ENCODE results near the gene MRPL58.

DNA sequence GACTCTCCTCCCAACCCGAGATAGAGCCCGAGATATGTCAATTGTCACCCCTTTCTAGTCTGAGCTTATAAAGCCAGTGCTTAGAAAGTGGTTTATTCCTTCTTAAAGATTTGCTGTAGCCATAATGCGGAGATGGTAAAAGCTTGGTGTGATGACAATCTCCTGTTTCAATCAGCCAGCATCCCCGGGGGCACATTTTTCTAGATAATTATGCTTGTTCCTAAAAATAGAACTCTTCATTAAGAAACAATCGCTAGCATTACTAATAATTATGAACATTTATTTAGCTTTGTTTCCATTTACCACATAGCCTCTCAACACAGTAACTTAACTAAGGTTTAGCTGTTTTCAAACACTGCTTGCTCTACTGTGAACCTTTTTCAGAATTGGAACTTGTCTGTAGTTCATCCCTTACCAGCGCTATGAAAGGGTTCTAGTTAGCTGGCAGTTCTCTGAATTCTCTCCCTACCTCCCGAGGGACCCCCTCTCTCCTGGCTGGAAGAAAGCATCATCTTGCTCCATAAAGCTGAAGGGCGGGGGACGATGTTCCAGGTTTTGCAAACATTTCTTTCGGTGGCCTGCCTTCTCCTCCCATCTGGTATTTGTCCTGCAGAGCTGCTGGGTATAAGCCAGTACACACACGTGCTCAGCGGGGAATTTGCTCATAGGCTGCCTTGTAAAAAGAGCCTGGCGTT lies 922 bp upstream of the MRPL58 start:
- TF ChIP-seq ETV6 (CRISPR knock-in tag; IDR thresholded peaks at IDR 0.05) (no peak), ZBTB21 (CRISPR knock-in tag; IDR thresholded peaks at IDR 0.05; ENCODE audit: borderline replicate concordance) (no peak), CREB1 (CRISPR knock-in tag; IDR thresholded peaks at IDR 0.05) (no peak), ATF1 (CRISPR knock-in tag; IDR thresholded peaks at IDR 0.05) (no peak), ZNF138 (CRISPR knock-in tag; conservative IDR thresholded peaks at IDR 0.05) (no peak), NR1H2 (CRISPR knock-in tag; IDR thresholded peaks at IDR 0.05) (no peak), ELF4 (CRISPR knock-in tag; IDR thresholded peaks at IDR 0.05; ENCODE audit: low read depth) (no peak), GTF2I (CRISPR knock-in tag; conservative IDR thresholded peaks at IDR 0.05) (no peak)
- TF ChIP-seq, protein P1, sequence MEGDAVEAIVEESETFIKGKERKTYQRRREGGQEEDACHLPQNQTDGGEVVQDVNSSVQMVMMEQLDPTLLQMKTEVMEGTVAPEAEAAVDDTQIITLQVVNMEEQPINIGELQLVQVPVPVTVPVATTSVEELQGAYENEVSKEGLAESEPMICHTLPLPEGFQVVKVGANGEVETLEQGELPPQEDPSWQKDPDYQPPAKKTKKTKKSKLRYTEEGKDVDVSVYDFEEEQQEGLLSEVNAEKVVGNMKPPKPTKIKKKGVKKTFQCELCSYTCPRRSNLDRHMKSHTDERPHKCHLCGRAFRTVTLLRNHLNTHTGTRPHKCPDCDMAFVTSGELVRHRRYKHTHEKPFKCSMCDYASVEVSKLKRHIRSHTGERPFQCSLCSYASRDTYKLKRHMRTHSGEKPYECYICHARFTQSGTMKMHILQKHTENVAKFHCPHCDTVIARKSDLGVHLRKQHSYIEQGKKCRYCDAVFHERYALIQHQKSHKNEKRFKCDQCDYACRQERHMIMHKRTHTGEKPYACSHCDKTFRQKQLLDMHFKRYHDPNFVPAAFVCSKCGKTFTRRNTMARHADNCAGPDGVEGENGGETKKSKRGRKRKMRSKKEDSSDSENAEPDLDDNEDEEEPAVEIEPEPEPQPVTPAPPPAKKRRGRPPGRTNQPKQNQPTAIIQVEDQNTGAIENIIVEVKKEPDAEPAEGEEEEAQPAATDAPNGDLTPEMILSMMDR (IDR thresholded peaks at IDR 0.05) = no peak
- TF ChIP-seq, protein P2, sequence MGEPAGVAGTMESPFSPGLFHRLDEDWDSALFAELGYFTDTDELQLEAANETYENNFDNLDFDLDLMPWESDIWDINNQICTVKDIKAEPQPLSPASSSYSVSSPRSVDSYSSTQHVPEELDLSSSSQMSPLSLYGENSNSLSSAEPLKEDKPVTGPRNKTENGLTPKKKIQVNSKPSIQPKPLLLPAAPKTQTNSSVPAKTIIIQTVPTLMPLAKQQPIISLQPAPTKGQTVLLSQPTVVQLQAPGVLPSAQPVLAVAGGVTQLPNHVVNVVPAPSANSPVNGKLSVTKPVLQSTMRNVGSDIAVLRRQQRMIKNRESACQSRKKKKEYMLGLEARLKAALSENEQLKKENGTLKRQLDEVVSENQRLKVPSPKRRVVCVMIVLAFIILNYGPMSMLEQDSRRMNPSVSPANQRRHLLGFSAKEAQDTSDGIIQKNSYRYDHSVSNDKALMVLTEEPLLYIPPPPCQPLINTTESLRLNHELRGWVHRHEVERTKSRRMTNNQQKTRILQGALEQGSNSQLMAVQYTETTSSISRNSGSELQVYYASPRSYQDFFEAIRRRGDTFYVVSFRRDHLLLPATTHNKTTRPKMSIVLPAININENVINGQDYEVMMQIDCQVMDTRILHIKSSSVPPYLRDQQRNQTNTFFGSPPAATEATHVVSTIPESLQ (CRISPR knock-in tag; IDR thresholded peaks at IDR 0.05) = no peak

Data from WTC11 (cell line).